IMR-90 (cell line): ENCODE measurements around the gene UNC93B1.

Experiments used
- CEBPB ChIP-seq: IDR thresholded peaks from 2 replicates; pipeline ENCODE4 v1.6.1; 2012; ENCODE audit warnings: low read depth, low read length, improper control_type of control experiment
- CHD1 ChIP-seq: IDR thresholded peaks from 2 replicates; pipeline ENCODE4 v1.6.1; 2012; ENCODE audit warnings: low read depth, low read length, improper control_type of control experiment
- CTCF ChIP-seq: conservative IDR thresholded peaks from 2 replicates; pipeline ENCODE4 v1.5.1; 2012; ENCODE audit warnings: mild to moderate bottlenecking, low read depth, low read length, improper control_type of control experiment
- ELK1 ChIP-seq: fragments of 150-350 bp; IDR thresholded peaks from 2 replicates; pipeline ENCODE4 v1.6.1; 2016; ENCODE audit warnings: low read depth, mild to moderate bottlenecking, low read length, moderate library complexity, borderline replicate concordance
- FOS ChIP-seq: fragments of 150-350 bp; IDR thresholded peaks from 2 replicates; pipeline ENCODE4 v1.6.1; 2016; ENCODE audit warnings: low read depth, low read length
- MAFK ChIP-seq: IDR thresholded peaks from 2 replicates; pipeline ENCODE4 v1.6.1; 2012; ENCODE audit warnings: low read depth, low read length, improper control_type of control experiment
- NFE2L2 ChIP-seq: fragments of 150-350 bp; IDR thresholded peaks from 2 replicates; pipeline ENCODE4 v1.6.1; 2016; ENCODE audit warnings: low read depth, mild to moderate bottlenecking, low read length
- POLR2A ChIP-seq: IDR thresholded peaks from 2 replicates; pipeline ENCODE4 v1.6.1; 2012; ENCODE audit warnings: mild to moderate bottlenecking, low read depth, low read length
- RAD21 ChIP-seq: IDR thresholded peaks from 2 replicates; pipeline ENCODE4 v1.6.1; 2012; ENCODE audit warnings: low read length, improper control_type of control experiment
- RCOR1 ChIP-seq: IDR thresholded peaks from 2 replicates; pipeline ENCODE4 v1.6.1; 2012; ENCODE audit warnings: mild to moderate bottlenecking, low read length, improper control_type of control experiment; ENCODE audit not compliant: insufficient replicate concordance
- RFX5 ChIP-seq: IDR thresholded peaks from 2 replicates; pipeline ENCODE4 v1.8.0; 2012; ENCODE audit warnings: low read depth, mild to moderate bottlenecking, low read length, moderate library complexity
- SMC3 ChIP-seq: fragments of 150-350 bp; IDR thresholded peaks from 2 replicates; pipeline ENCODE4 v1.6.1; 2016; ENCODE audit warnings: low read depth, mild to moderate bottlenecking, antibody characterized with exemption, low read length, moderate library complexity
- USF2 ChIP-seq: fragments of 150-350 bp; IDR thresholded peaks from 2 replicates; pipeline ENCODE4 v1.6.1; 2017; ENCODE audit warnings: mild to moderate bottlenecking, antibody characterized with exemption, low read length, low read depth

GRCh38 chr11:68040101-68040956 is 36.4 kb upstream of the UNC93B1 start:
- TF ChIP-seq RAD21 (no peak), CTCF (no peak), POLR2A (peak; percentile 50; the same call in 1 of the 2 replicates), NFE2L2 (no peak), FOS (no peak), RFX5 (no peak), ELK1 (no peak), CEBPB (no peak), MAFK (no peak), RCOR1 (no peak), USF2 (no peak), CHD1 (no peak), SMC3 (no peak)
